ENCODE measurements around the gene SLC17A2. TPM values are rescaled to one million over a fixed set of nuclear protein-coding genes. Genes with fewer than 3 reads are reported as not detected.

SLC17A2 gene
- polyA plus RNA-seq, 1 experiment: not detected

GRCh38 chr6:25919657-25920056, 10.8 kb downstream of the SLC17A2 start:
- Histone ChIP-seq H3K36me3 (ENCODE audit: control insufficient read depth, insufficient read depth, low read length) (no peaks in the 10 kb centered on the region), H3K27me3 (ENCODE audit: control insufficient read depth, insufficient read depth, low read length) (no peaks in the 10 kb centered on the region), H3K4me3 (ENCODE audit: low read depth, low read length) (no peak overlapping the region)
- TF ChIP-seq, protein P1, sequence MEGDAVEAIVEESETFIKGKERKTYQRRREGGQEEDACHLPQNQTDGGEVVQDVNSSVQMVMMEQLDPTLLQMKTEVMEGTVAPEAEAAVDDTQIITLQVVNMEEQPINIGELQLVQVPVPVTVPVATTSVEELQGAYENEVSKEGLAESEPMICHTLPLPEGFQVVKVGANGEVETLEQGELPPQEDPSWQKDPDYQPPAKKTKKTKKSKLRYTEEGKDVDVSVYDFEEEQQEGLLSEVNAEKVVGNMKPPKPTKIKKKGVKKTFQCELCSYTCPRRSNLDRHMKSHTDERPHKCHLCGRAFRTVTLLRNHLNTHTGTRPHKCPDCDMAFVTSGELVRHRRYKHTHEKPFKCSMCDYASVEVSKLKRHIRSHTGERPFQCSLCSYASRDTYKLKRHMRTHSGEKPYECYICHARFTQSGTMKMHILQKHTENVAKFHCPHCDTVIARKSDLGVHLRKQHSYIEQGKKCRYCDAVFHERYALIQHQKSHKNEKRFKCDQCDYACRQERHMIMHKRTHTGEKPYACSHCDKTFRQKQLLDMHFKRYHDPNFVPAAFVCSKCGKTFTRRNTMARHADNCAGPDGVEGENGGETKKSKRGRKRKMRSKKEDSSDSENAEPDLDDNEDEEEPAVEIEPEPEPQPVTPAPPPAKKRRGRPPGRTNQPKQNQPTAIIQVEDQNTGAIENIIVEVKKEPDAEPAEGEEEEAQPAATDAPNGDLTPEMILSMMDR (IDR thresholded peaks at IDR 0.05; ENCODE audit: insufficient read depth, low read depth, low read length): no peak
- CTCF ChIA-PET: interaction anchor here (1.3 to 1.4 kb wide), 2 partner anchors 10 to 132 kb away, joined by 3 to 8 read pairs; no protein-coding TSS in a partner anchor
- DNase-seq (ENCODE audit: low read depth): no peak
- POLR2A ChIA-PET: no interaction called here

- TF ChIP-seq, protein P1 (IDR thresholded peaks at IDR 0.05; ENCODE audit: insufficient read depth, low read depth, low read length): no peak
- no peak for DNase-seq (ENCODE audit: low read depth)
- H3K36me3 ChIP-seq (ENCODE audit: control insufficient read depth, insufficient read depth, low read length): no peaks in the 10 kb centered on the region
- no peaks in the 10 kb centered on the region; the same call in 1 of the 2 replicates for H3K27me3 ChIP-seq (ENCODE audit: control insufficient read depth, insufficient read depth, low read length)
- no peak overlapping the region for H3K4me3 ChIP-seq (ENCODE audit: low read depth, low read length)
- CTCF ChIA-PET: no interaction called here
- POLR2A ChIA-PET: no interaction called here
These were observed 12.3 kb downstream of the SLC17A2 start for GRCh38 chr6:25918083-25918683.

GRCh38 chr6:25916789-25917490, 13.6 kb downstream of the SLC17A2 start:
- no peak for DNase-seq (ENCODE audit: low read depth)
- TF ChIP-seq, protein P1 (IDR thresholded peaks at IDR 0.05; ENCODE audit: insufficient read depth, low read depth, low read length): no peak
- H3K36me3 ChIP-seq (ENCODE audit: control insufficient read depth, insufficient read depth, low read length): no peaks in the 10 kb centered on the region
- no peak overlapping the region for H3K4me3 ChIP-seq (ENCODE audit: low read depth, low read length)
- ChIA-PET CTCF (no interaction called here), POLR2A (no interaction called here)
- no peaks in the 10 kb centered on the region; the same call in 1 of the 2 replicates for H3K27me3 ChIP-seq (ENCODE audit: control insufficient read depth, insufficient read depth, low read length)

DNA sequence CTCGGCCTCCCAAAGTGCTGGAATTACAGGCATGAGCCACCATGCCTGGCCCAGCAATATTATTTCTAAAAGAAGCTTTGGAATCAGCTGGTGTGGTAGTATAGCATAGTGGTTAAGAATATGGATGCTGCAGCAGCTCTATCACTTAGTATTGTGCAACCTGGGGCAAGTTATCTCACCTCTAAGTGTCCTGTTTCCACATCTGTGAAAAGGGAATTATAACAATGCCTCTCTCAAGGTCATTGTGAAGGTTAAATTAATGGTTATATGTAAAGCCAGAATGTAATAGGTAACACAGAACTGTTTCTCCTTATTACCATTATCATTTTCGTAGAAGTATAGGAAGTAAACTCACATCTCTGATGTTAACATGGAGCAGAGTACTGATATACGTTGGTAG, 14.2 kb downstream of the SLC17A2 start:
- H3K27me3 ChIP-seq (ENCODE audit: control insufficient read depth, insufficient read depth, low read length): no peaks in the 10 kb centered on the region; the same call in 1 of the 2 replicates
- ChIA-PET CTCF (no interaction called here), POLR2A (no interaction called here)
- H3K36me3 ChIP-seq (ENCODE audit: control insufficient read depth, insufficient read depth, low read length): no peaks in the 10 kb centered on the region
- DNase-seq (ENCODE audit: low read depth): no peak
- no peak overlapping the region for H3K4me3 ChIP-seq (ENCODE audit: low read depth, low read length)
- TF ChIP-seq, protein P1 (IDR thresholded peaks at IDR 0.05; ENCODE audit: insufficient read depth, low read depth, low read length): no peak

GRCh38 chr6:25913741-25914140, 16.8 kb downstream of the SLC17A2 start:
- H3K27me3 ChIP-seq (ENCODE audit: control insufficient read depth, insufficient read depth, low read length): no peaks in the 10 kb centered on the region; the same call in 1 of the 2 replicates
- CTCF ChIA-PET: no interaction called here
- TF ChIP-seq, protein P1 (IDR thresholded peaks at IDR 0.05; ENCODE audit: insufficient read depth, low read depth, low read length): no peak
- DNase-seq (ENCODE audit: low read depth): no peak
- no peak overlapping the region for H3K4me3 ChIP-seq (ENCODE audit: low read depth, low read length)
- POLR2A ChIA-PET: no interaction called here
- no peaks in the 10 kb centered on the region for H3K36me3 ChIP-seq (ENCODE audit: control insufficient read depth, insufficient read depth, low read length)
